ENCODE data around the gene CYTH1.

Gene CYTH1

GRCh38 chr17:78794399-78794798, 12.3 kb upstream of the CYTH1 start:
- no peak for ATAC-seq

DNA sequence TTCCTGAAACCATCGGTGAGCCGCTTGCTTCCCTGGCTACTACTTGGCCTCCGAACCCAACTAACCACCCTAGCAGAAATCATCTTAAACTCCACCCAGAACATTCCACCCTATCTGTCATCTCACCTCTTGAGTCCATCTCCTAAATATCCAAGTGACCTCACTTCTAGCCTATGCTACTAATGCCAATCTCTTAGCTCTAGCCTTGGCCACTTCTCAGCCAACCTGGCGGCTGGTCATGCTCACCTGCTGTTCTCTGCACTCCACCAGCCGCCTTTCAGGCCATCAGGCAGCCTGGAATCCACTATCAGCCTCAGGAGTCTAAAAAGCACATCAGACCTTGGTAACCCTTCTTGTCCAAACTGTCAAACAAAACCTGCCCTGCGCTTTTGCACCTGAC, 11.9 kb upstream of the CYTH1 start:
- TF ChIP-seq GLIS3 (CRISPR knock-in tag; IDR thresholded peaks at IDR 0.05), result no peak
- no peak for TF ChIP-seq ZFP30 (CRISPR knock-in tag; IDR thresholded peaks at IDR 0.05)
- TF ChIP-seq OSR1 (CRISPR knock-in tag; IDR thresholded peaks at IDR 0.05), result no peak
- TF ChIP-seq CSDC2 (CRISPR knock-in tag; IDR thresholded peaks at IDR 0.05), result no peak
- TF ChIP-seq, protein P1, sequence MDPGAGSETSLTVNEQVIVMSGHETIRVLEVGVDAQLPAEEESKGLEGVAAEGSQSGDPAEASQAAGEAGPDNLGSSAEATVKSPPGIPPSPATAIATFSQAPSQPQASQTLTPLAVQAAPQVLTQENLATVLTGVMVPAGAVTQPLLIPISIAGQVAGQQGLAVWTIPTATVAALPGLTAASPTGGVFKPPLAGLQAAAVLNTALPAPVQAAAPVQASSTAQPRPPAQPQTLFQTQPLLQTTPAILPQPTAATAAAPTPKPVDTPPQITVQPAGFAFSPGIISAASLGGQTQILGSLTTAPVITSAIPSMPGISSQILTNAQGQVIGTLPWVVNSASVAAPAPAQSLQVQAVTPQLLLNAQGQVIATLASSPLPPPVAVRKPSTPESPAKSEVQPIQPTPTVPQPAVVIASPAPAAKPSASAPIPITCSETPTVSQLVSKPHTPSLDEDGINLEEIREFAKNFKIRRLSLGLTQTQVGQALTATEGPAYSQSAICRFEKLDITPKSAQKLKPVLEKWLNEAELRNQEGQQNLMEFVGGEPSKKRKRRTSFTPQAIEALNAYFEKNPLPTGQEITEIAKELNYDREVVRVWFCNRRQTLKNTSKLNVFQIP (CRISPR knock-in tag; IDR thresholded peaks at IDR 0.05; ENCODE audit: borderline replicate concordance, low read depth), result no peak
- TF ChIP-seq RARB (CRISPR knock-in tag; IDR thresholded peaks at IDR 0.05), result no peak
- TF ChIP-seq PPARA (CRISPR knock-in tag; IDR thresholded peaks at IDR 0.05; ENCODE audit: borderline replicate concordance), result no peak
- TF ChIP-seq TSHZ2 (CRISPR knock-in tag; IDR thresholded peaks at IDR 0.05), result no peak
- TF ChIP-seq SNAI2 (CRISPR knock-in tag; IDR thresholded peaks at IDR 0.05), result no peak
- no peak for TF ChIP-seq TOX (CRISPR knock-in tag; IDR thresholded peaks at IDR 0.05; ENCODE audit: borderline replicate concordance)
- TF ChIP-seq ZFP3 (CRISPR knock-in tag; IDR thresholded peaks at IDR 0.05), result no peak
- no peak for ATAC-seq

More at GRCh38 chr17:78794399-78794798, 12.3 kb upstream of the CYTH1 start:
- TF ChIP-seq CREB5 (CRISPR knock-in tag; IDR thresholded peaks at IDR 0.05; ENCODE audit: low read depth) (no peak), ESRRG (CRISPR knock-in tag; IDR thresholded peaks at IDR 0.05) (no peak), CSDC2 (CRISPR knock-in tag; IDR thresholded peaks at IDR 0.05) (no peak), ZFP30 (CRISPR knock-in tag; IDR thresholded peaks at IDR 0.05) (no peak), ZFP3 (CRISPR knock-in tag; IDR thresholded peaks at IDR 0.05) (no peak)

- ATAC-seq, result no peak
- TF ChIP-seq ZFP30 (CRISPR knock-in tag; IDR thresholded peaks at IDR 0.05) (no peak), ZNF565 (CRISPR knock-in tag; conservative IDR thresholded peaks at IDR 0.05; ENCODE audit: low read depth) (no peak), TSHZ2 (CRISPR knock-in tag; IDR thresholded peaks at IDR 0.05) (no peak), ARNTL (CRISPR knock-in tag; IDR thresholded peaks at IDR 0.05; ENCODE audit: borderline replicate concordance, low read depth) (no peak), ZFP3 (CRISPR knock-in tag; IDR thresholded peaks at IDR 0.05) (no peak), OSR1 (CRISPR knock-in tag; IDR thresholded peaks at IDR 0.05) (no peak), ESRRG (CRISPR knock-in tag; IDR thresholded peaks at IDR 0.05) (no peak), CREB5 (CRISPR knock-in tag; IDR thresholded peaks at IDR 0.05; ENCODE audit: low read depth) (no peak), CSDC2 (CRISPR knock-in tag; IDR thresholded peaks at IDR 0.05) (no peak), TOX (CRISPR knock-in tag; IDR thresholded peaks at IDR 0.05; ENCODE audit: borderline replicate concordance) (no peak), PPARA (CRISPR knock-in tag; IDR thresholded peaks at IDR 0.05; ENCODE audit: borderline replicate concordance) (no peak), SNAI2 (CRISPR knock-in tag; IDR thresholded peaks at IDR 0.05) (no peak), ZNF70 (CRISPR knock-in tag; IDR thresholded peaks at IDR 0.05) (no peak), CSRNP3 (CRISPR knock-in tag; IDR thresholded peaks at IDR 0.05) (no peak), ISL1 (CRISPR knock-in tag; IDR thresholded peaks at IDR 0.05) (no peak), ZC3H10 (CRISPR knock-in tag; IDR thresholded peaks at IDR 0.05) (no peak), ZNF8 (CRISPR knock-in tag; IDR thresholded peaks at IDR 0.05) (no peak), TCF4 (CRISPR knock-in tag; IDR thresholded peaks at IDR 0.05; ENCODE audit: borderline replicate concordance) (no peak)
- TF ChIP-seq, protein P1 (CRISPR knock-in tag; IDR thresholded peaks at IDR 0.05; ENCODE audit: borderline replicate concordance, low read depth), result no peak
- TF ChIP-seq, protein P2, sequence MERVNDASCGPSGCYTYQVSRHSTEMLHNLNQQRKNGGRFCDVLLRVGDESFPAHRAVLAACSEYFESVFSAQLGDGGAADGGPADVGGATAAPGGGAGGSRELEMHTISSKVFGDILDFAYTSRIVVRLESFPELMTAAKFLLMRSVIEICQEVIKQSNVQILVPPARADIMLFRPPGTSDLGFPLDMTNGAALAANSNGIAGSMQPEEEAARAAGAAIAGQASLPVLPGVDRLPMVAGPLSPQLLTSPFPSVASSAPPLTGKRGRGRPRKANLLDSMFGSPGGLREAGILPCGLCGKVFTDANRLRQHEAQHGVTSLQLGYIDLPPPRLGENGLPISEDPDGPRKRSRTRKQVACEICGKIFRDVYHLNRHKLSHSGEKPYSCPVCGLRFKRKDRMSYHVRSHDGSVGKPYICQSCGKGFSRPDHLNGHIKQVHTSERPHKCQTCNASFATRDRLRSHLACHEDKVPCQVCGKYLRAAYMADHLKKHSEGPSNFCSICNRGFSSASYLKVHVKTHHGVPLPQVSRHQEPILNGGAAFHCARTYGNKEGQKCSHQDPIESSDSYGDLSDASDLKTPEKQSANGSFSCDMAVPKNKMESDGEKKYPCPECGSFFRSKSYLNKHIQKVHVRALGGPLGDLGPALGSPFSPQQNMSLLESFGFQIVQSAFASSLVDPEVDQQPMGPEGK (CRISPR knock-in tag; IDR thresholded peaks at IDR 0.05; ENCODE audit: borderline replicate concordance), result no peak
Measured at GRCh38 chr17:78793415-78793814, 11.3 kb upstream of the CYTH1 start.

All from SK-N-SH treated with all-trans-retinoic acid at 6 μM for 48 hours (cell line).